ENCODE data around the gene SLC14A1. TPM values are rescaled to one million over a fixed set of nuclear protein-coding genes. Genes with fewer than 3 reads are reported as not detected.

SLC14A1 gene
- total and polyA plus RNA-seq, 2 experiments from 2014 or later: 0.29 to 0.54 TPM

GRCh38 chr18:45771587-45772480, 47.9 kb downstream of the SLC14A1 start:
- Histone ChIP-seq H3K9me2 (ENCODE audit: insufficient read depth) (no peaks in the 10 kb centered on the region), H3K4me2 (ENCODE audit: unreplicated experiment) (no peak overlapping the region), H3K27me3 (replicated peaks; ENCODE audit: insufficient read depth) (no peaks in the 10 kb centered on the region), H3K9me3 (ENCODE audit: low read depth) (no peaks in the 10 kb centered on the region), H3K4me1 (ENCODE audit: insufficient read depth) (peaks cover 38% of the 10 kb centered on the region), H3K36me3 (ENCODE audit: low read depth) (no peaks in the 10 kb centered on the region), H3K9ac (no peak overlapping the region), H3K27ac (no peak overlapping the region), H2AFZ (peak overlapping the region; percentile 31; the same call in 1 of the 2 replicates), H3K4me3 (no peak overlapping the region), H4K20me1 (ENCODE audit: insufficient read depth) (no peaks in the 10 kb centered on the region), H3K79me2 (ENCODE audit: insufficient read depth) (no peaks in the 10 kb centered on the region), H3F3A (ENCODE audit: insufficient read depth) (peaks cover 31% of the 10 kb centered on the region)
- TF ChIP-seq EZH2 (IDR thresholded peaks at IDR 0.05; ENCODE audit: insufficient read depth, poor library complexity, severe bottlenecking): no peak
- no peak for TF ChIP-seq EZH2phosphoT487 (IDR thresholded peaks at IDR 0.05; ENCODE audit: insufficient read depth, low read depth)
- in situ Hi-C loops (cut with MboI): no loop called here
- no peak for DNase-seq
- 69 to 70% methylated on average over 8 of the region's 8 CpGs for WGBS, 2 experiments (ENCODE audit: low coverage in 1 of 2, low lambda C conversion rate in 2 of 2, missing lambda C conversion rate in 2 of 2)

GRCh38 chr18:45774065-45774521, 50.1 kb downstream of the SLC14A1 start:
- Histone ChIP-seq H3K9me3 (ENCODE audit: low read depth) (no peaks in the 10 kb centered on the region), H3F3A (ENCODE audit: insufficient read depth) (peaks cover 50% of the 10 kb centered on the region), H2AFZ (peak overlapping the region; percentile 88), H3K9me2 (ENCODE audit: insufficient read depth) (no peaks in the 10 kb centered on the region), H3K27me3 (replicated peaks; ENCODE audit: insufficient read depth) (no peaks in the 10 kb centered on the region), H3K4me3 (peak overlapping the region; percentile 3; the same call in 1 of the 2 replicates), H3K4me2 (ENCODE audit: unreplicated experiment) (peak overlapping the region; percentile 68), H3K27ac (peak overlapping the region; percentile 79), H3K79me2 (ENCODE audit: insufficient read depth) (no peaks in the 10 kb centered on the region), H3K36me3 (ENCODE audit: low read depth) (no peaks in the 10 kb centered on the region), H4K20me1 (ENCODE audit: insufficient read depth) (no peaks in the 10 kb centered on the region), H3K9ac (no peak overlapping the region), H3K4me1 (ENCODE audit: insufficient read depth) (peaks cover 56% of the 10 kb centered on the region)
- in situ Hi-C loops (cut with MboI): no loop called here
- peak; percentile 54 for DNase-seq
- no peak for TF ChIP-seq EZH2phosphoT487 (IDR thresholded peaks at IDR 0.05; ENCODE audit: insufficient read depth, low read depth)
- no peak for TF ChIP-seq EZH2 (IDR thresholded peaks at IDR 0.05; ENCODE audit: insufficient read depth, poor library complexity, severe bottlenecking)

DNA sequence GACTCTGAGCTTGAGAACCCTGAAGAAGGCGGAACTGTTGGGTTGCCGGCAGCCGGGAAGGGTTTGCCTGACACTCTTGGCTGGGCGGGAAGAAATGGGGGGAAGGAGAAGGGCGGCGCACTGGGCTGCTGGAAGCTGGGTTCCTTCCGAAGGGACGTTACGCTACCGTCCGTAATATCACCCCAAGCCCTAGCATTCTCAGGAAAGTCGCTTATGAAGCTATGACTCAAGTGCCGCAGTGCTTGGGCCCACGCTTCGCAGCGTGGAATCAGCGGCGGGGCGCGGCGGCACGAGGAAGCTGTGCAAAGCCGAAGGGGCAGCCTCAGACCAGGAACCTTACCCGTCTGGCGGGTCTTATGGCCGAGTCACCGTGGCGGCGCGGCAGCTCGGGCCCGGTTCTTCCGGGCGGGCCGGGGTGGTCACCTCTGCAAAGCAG, 51.3 kb downstream of the SLC14A1 start:
- in situ Hi-C loops (cut with MboI): no loop called here
- Histone ChIP-seq H3K4me1 (ENCODE audit: insufficient read depth) (peaks cover 68% of the 10 kb centered on the region), H3K4me2 (ENCODE audit: unreplicated experiment) (peak overlapping the region; percentile 68), H3K9ac (peak overlapping the region; percentile 83), H4K20me1 (ENCODE audit: insufficient read depth) (no peaks in the 10 kb centered on the region), H2AFZ (peak overlapping the region; percentile 88), H3K79me2 (ENCODE audit: insufficient read depth) (no peaks in the 10 kb centered on the region), H3K9me3 (ENCODE audit: low read depth) (no peaks in the 10 kb centered on the region), H3K27ac (peak overlapping the region; percentile 79), H3F3A (ENCODE audit: insufficient read depth) (peaks cover 60% of the 10 kb centered on the region), H3K9me2 (ENCODE audit: insufficient read depth) (no peaks in the 10 kb centered on the region), H3K36me3 (ENCODE audit: low read depth) (no peaks in the 10 kb centered on the region), H3K4me3 (peak overlapping the region; percentile 66), H3K27me3 (replicated peaks; ENCODE audit: insufficient read depth) (no peaks in the 10 kb centered on the region)
- DNase-seq: peak; percentile 86
- TF ChIP-seq EZH2phosphoT487 (IDR thresholded peaks at IDR 0.05; ENCODE audit: insufficient read depth, low read depth) (no peak), EZH2 (IDR thresholded peaks at IDR 0.05; ENCODE audit: insufficient read depth, poor library complexity, severe bottlenecking) (no peak)
- WGBS, 2 experiments (ENCODE audit: low coverage in 1 of 2, low lambda C conversion rate in 2 of 2, missing lambda C conversion rate in 2 of 2): 1 to 3% methylated on average over 34 of the region's 35 CpGs

- H3K27me3 ChIP-seq (replicated peaks; ENCODE audit: insufficient read depth): no peaks in the 10 kb centered on the region
- TF ChIP-seq EZH2 (IDR thresholded peaks at IDR 0.05; ENCODE audit: insufficient read depth, poor library complexity, severe bottlenecking) (no peak), EZH2phosphoT487 (IDR thresholded peaks at IDR 0.05; ENCODE audit: insufficient read depth, low read depth) (no peak)
- no peaks in the 10 kb centered on the region for H4K20me1 ChIP-seq (ENCODE audit: insufficient read depth)
- H3K9me2 ChIP-seq (ENCODE audit: insufficient read depth): no peaks in the 10 kb centered on the region
- peak; percentile 35 for DNase-seq
- no peaks in the 10 kb centered on the region for H3K79me2 ChIP-seq (ENCODE audit: insufficient read depth)
- peak overlapping the region; percentile 83 for H3K9ac ChIP-seq
- peak overlapping the region; percentile 79 for H3K27ac ChIP-seq
- 36 to 40% methylated on average over 8 of the region's 8 CpGs for WGBS, 2 experiments (ENCODE audit: low coverage in 1 of 2, low lambda C conversion rate in 2 of 2, missing lambda C conversion rate in 2 of 2)
- H3K36me3 ChIP-seq (ENCODE audit: low read depth): no peaks in the 10 kb centered on the region
- H3F3A ChIP-seq (ENCODE audit: insufficient read depth): peaks cover 62% of the 10 kb centered on the region
- in situ Hi-C loops (cut with MboI): no loop called here
- H3K4me2 ChIP-seq (ENCODE audit: unreplicated experiment): peak overlapping the region; percentile 68
- H3K4me1 ChIP-seq (ENCODE audit: insufficient read depth): peaks cover 73% of the 10 kb centered on the region
- H3K9me3 ChIP-seq (ENCODE audit: low read depth): no peaks in the 10 kb centered on the region
- H3K4me3 ChIP-seq: peak overlapping the region; percentile 66
- peak overlapping the region; percentile 88 for H2AFZ ChIP-seq
Measured at GRCh38 chr18:45775743-45776142, 51.8 kb downstream of the SLC14A1 start.
